ENCODE data around the gene CHRDL1. TPM values are rescaled to one million over a fixed set of nuclear protein-coding genes. Genes with fewer than 3 reads are reported as not detected.
"Not testable (repeated sequence)": the region's sequence is repeated elsewhere in the genome, so short reads cannot be mapped to it uniquely, and the experiment has no call there.

The CHRDL1 gene
- not detected in 2 replicates for total RNA-seq

GRCh38 chrX:110795645-110796406 lies at the start of gene CHRDL1:
CHRDL1 (minus strand) TSS chrX:110795817; CDS start chrX:110792181, 3,636 bp downstream.
- no peak for DNase-seq (ENCODE audit: low read depth, low spot score)

GRCh38 chrX:110836982-110837381 lies 41.4 kb upstream of the CHRDL1 start:
- no peak for DNase-seq (ENCODE audit: low read depth, low spot score)

DNA sequence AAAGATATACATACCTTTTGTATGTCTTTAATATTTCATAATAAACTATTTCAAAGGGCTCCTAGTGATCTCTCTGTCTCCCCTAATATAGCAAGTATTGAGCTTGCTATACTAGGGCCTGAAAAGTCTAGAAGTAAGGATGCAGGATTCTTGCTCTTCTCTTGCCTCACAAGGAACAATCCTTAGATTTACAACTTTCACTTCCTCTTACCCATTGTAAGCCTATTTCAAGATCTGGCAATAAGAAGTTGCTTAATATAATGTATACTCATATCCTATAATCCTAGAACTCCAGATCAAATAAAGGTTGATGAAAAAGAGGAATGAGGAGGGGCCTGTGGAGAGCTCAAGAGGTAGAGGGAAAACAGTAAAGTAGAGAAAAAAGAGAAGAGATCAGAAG lies 40.8 kb upstream of the CHRDL1 start:
- no peak for DNase-seq (ENCODE audit: low read depth, low spot score)

DNA sequence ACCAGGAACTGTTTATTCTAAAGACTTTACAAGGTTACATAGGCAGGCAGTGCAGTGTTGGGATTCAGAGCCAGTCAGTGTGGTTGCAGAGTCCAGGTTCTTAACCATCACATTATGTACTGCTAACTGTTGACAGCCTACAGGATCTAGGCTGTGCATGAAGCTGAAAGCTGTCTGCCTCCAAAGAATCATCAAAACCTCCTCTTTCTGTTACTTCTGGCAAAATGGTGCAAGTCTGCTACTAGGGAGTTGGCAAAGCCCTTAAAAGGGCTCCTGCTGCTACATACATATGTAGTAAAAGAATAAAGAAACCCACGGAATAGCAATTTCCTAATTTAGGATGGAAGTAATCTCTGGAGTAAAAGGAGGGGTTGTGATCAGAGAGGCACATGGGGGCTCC lies 40.4 kb upstream of the CHRDL1 start:
- DNase-seq (ENCODE audit: low read depth, low spot score), result no peak

DNA sequence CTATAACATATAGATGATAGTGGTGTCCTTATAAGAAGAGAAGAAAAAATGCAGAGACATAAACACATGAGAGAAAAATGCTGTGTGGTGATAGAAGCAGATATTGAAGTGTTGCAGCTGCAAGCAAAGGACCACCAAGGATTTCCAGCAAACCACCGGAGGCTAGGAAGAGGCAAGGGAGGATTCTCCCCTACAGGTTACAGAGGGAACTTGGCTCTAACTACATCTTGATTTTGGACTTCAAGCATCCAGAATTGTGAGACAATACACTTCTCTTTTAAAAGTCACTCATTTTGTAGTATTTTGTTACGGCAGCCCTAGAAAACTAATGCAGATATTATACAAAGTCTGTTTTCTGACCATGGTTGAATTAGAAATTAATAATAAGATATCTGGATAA lies 30.4 kb upstream of the CHRDL1 start:
- no peak for DNase-seq (ENCODE audit: low read depth, low spot score)

- DNase-seq (ENCODE audit: low read depth, low spot score), result not testable (repeated sequence)
These were observed 20.9 kb upstream of the CHRDL1 start for GRCh38 chrX:110816543-110816942.

DNA sequence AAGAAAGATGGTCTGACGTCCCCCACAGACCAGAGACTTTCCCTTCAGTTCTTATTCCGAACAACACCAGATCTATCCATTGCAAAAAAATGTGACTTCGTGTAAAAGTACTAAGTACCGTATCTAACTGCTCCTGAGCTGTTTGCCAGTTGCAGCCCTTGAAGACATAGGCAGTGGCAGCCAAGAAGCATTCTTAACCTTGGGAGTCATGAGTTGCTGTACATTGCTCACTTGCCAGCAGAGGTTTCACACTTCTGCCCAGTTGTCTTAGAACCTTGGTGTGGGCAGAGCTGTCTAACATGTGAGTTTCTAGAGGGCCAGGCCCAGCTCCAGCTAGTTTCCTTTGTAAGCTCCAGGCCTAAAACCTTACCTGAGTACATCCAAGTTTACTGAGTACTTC lies 10.5 kb upstream of the CHRDL1 start:
- no peak for DNase-seq (ENCODE audit: low read depth, low spot score)

GRCh38 chrX:110805303-110805702 lies 9.7 kb upstream of the CHRDL1 start:
- DNase-seq (ENCODE audit: low read depth, low spot score), result no peak

DNA sequence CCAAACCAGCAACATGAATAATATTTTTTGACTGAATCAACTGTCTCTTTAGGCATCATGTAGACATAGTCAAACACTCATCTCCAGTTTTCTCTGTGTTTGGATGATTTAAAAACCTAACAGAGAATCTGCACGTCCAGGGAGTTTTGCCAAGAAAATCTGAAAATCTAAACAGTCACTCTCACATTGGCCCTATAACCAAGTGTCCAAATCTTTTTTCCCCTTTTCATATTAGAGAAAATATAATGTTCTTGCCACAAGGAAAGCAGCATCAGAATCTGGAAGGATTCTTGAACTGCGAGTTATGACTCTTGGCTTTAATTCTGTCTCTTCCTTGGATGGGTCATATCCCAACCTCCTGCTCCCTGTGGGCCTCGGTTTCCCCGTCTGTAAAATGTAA lies 8.8 kb upstream of the CHRDL1 start:
- no peak for DNase-seq (ENCODE audit: low read depth, low spot score)

DNA sequence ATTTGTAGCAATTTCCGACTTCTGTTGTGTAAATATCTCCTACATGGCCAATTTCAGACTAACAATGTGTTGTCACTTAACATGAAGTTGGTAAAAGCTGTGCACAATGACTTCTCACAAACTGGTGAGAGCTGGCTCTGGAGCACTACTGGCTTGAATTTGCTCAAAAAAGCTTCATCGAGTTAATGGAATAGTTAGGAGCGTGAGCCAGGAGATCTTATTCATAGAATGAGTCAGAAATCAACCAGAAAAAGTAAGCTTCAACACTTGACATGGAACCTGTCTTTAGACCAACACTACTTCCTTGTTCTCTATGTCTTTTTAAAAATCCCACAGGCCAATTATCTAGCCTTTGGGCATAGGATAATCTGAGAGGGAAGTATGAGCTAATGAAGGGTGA lies 7.9 kb upstream of the CHRDL1 start:
- DNase-seq (ENCODE audit: low read depth, low spot score), result no peak

- DNase-seq (ENCODE audit: low read depth, low spot score), result no peak
These were observed 735 bp upstream of the CHRDL1 start for GRCh38 chrX:110796407-110796697.

DNA sequence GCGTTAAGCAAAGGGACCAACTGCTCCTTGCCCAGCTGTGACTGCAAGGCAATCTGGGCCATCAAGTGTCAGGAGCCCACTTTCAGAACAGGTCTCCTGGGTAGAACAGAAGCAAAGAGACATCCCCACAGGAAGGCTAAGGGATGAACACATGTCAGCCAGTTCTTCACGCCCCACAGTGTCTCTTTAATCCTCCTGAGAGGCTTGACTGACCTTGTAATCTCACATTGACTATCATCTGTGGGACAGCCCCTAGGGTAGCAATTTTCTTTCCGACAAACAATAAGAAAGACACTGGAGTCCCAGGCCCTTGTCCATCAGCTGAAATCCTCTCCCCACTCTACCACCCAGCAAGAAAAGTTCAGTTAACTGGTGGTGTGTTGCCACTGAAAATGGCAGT lies 1.0 kb downstream of the CHRDL1 start:
- DNase-seq (ENCODE audit: low read depth, low spot score), result no peak

DNA sequence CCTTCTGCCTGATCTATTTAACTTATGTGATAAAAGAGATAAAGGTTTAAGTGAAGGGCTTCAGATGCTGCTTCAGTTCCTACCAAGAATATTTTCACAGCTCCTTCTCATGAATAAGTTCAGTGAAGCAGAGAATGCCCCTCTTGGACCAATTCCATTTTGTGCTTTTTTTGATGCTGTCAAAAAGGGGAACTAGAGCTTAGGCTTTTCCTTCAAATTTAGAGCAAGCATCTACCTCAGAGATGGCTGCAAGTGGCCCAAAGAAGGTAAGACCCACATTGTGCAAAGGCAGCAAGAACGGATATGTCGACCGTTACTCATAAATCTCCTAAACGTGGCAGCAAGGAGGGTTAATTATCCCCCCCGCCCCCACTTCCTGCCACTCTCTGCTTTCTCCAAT lies 4.5 kb downstream of the CHRDL1 start:
- DNase-seq (ENCODE audit: low read depth, low spot score), result no peak

GRCh38 chrX:110786486-110786885 lies 9.1 kb downstream of the CHRDL1 start:
- DNase-seq (ENCODE audit: low read depth, low spot score), result no peak

- no peak for DNase-seq (ENCODE audit: low read depth, low spot score)
These were observed 35.8 kb downstream of the CHRDL1 start for GRCh38 chrX:110759785-110760184.

DNA sequence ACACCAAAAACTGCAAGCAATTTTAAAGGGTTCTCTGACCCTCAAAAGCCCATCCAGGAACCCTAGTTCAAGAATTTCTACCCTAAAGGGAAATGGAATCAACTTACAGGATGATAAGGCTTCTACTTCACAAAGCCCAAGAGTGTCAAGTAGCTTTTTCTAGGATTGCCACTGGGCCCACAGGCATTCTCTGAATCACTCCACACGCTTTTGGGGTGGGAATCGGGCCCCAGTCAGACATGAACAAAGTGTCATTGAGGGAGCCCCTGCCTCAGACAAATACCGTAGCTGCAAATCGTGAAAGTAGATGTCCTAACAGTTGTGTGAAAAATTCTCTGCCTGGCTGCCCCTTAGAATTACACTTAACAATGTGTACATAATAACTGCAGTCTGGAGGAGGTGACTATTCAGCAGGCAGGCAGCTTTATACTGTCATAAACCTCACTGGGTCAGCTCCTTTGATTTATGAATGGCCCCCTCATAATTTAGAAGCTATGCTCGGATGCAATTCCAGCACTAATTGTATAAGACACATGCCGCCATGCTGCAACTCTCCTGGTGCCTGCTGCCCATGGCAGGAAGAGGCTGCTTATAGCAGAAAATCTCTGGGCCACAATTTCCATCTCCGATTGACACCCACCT lies 36.7 kb downstream of the CHRDL1 start:
- DNase-seq (ENCODE audit: low read depth, low spot score), result no peak

GRCh38 chrX:110755611-110756010 lies 40.0 kb downstream of the CHRDL1 start:
- DNase-seq (ENCODE audit: low read depth, low spot score), result no peak

GRCh38 chrX:110755061-110755460 lies 40.6 kb downstream of the CHRDL1 start:
- DNase-seq (ENCODE audit: low read depth, low spot score), result no peak

DNA sequence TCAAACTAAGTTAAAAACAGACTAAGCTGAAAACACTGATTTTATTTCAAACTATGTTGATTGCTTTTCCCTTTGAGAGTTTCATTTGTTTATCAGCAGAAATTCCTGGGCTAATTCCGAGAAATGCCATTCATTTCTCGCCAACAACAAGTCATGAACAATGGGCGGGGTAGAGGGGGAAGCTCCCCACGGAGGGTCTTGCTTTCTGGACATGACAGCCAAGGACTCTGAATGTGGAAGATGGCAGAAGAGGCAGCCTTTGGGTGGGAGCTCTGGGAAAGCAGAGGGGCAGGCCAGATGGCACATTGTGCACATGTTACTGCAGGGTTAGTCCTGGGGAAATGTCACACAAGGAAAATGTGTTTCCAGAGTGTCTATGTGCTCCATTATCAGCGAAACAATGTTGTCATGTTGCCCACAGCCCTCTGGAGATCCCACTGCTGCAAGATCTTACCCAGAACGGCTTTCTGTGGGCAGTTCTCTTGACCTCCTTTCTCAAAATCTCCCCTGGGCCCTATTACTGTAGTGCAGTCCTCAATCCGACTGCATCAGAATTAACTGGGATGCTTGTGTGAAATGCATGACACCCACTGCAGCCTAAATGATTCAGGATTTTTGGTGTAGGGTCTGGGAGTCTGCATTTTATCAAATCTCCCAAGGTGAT lies 45.0 kb downstream of the CHRDL1 start:
- no peak for DNase-seq (ENCODE audit: low read depth, low spot score)

DNA sequence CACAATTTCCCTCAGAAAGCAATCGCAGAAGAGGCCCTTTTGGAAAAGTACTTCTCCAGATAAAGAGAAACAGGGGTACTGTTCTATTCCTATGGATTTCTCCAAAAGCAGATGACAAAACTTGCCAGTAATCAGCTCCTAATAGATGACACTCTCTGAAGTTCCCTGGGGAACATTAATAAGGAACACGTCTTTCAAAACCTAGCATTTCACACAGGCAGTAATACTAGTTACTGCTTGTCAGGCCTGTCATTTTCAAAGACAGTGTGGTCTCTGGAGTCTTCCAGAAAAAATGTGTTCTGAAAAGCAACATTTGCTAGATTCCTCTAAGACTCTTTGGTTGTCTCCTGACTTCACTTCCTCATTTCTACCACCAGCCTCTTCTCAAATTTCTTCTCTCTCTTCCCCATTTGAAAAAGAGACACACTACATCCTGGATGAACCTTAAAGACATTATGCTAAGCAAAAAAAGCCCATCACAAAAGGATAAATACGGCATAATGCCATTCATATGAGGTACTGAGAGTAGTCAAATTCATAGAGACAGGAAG lies 47.3 kb downstream of the CHRDL1 start:
- no peak for DNase-seq (ENCODE audit: low read depth, low spot score)

DNA sequence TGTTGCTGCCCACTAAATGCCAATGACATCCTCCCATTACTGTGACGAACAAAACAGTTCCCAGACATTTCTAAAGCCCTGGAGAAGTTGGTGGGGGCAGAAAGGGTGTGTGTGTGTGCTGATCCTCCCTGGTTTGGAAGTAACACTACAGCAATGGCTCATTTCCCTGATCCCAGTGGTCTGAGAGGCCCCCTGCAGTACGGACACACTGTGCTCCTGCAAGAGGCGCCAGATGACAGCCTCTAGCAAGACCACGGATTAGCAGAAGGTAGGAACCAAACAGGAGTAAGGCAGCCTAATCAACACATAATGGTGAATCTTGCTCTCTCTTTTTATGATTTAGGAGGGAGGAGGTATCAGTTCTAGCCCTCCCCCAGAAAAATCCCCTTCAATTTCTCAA lies 49.6 kb downstream of the CHRDL1 start:
- no peak for DNase-seq (ENCODE audit: low read depth, low spot score)

GRCh38 chrX:110745288-110745687 lies 50.3 kb downstream of the CHRDL1 start:
- no peak for DNase-seq (ENCODE audit: low read depth, low spot score)
